ENCODE measurements around the gene EXT2. TPM values are rescaled to one million over a fixed set of nuclear protein-coding genes. Genes with fewer than 3 reads are reported as not detected.

Gene EXT2
- total and polyA plus RNA-seq, 11 donors, result 12.6 to 41.9 (median 31.9) TPM

- Histone ChIP-seq H3K27me3 (no peaks in the 10 kb centered on the region), H3K9me3 (peaks cover 0 to 8% (median 0%) of the 10 kb centered on the region in 12 donors), H3K4me3 (no peak overlapping the region), H3K27ac (no peak overlapping the region), H3K36me3 (peaks cover 0 to 15% (median 0%) of the 10 kb centered on the region in 9 donors), H3K4me1 (peaks cover 0 to 6% (median under 1%) of the 10 kb centered on the region in 12 donors)
- TF ChIP-seq CTCF (IDR thresholded peaks at IDR 0.05), result no peak
- TF ChIP-seq POLR2A (IDR thresholded peaks at IDR 0.05), result no peak
- intact Hi-C loops (cut with DNase I), result no loop called here
- no peak for ATAC-seq
- no peak for DNase-seq
- 97 to 99% (median 98%) methylated on average over 2 of the region's 2 CpGs for WGBS, 4 donors
Observed at GRCh38 chr11:44158384-44158783, 62.9 kb downstream of the EXT2 start.

GRCh38 chr11:44159848-44160721 is 64.6 kb downstream of the EXT2 start:
- no peaks in the 10 kb centered on the region for H3K27me3 ChIP-seq
- no peak for ATAC-seq
- H3K27ac ChIP-seq, result no peak overlapping the region
- no peak overlapping the region for H3K4me3 ChIP-seq
- 87 to 97% (median 89%) methylated on average over 1 of the region's 1 CpG for WGBS, 4 donors
- no peak for DNase-seq
- peaks cover 0 to 15% (median 0%) of the 10 kb centered on the region in 9 donors for H3K36me3 ChIP-seq
- peaks cover 0 to 6% (median 0%) of the 10 kb centered on the region in 12 donors for H3K9me3 ChIP-seq
- intact Hi-C loops (cut with DNase I), result no loop called here
- H3K4me1 ChIP-seq, result peaks cover 0 to 8% (median 2%) of the 10 kb centered on the region in 12 donors
- TF ChIP-seq CTCF (IDR thresholded peaks at IDR 0.05), result no peak
- no peak for TF ChIP-seq POLR2A (IDR thresholded peaks at IDR 0.05)

GRCh38 chr11:44162004-44162403 is 66.5 kb downstream of the EXT2 start:
- ATAC-seq, result no peak
- H3K27ac ChIP-seq, result no peak overlapping the region
- H3K4me1 ChIP-seq, result peaks cover 0 to 16% (median 6%) of the 10 kb centered on the region in 12 donors
- peaks cover 0 to 12% (median 0%) of the 10 kb centered on the region in 9 donors for H3K36me3 ChIP-seq
- no peaks in the 10 kb centered on the region for H3K27me3 ChIP-seq
- no peak for DNase-seq
- WGBS, 4 donors, result 92 to 100% (median 97%) methylated on average over 1 of the region's 1 CpG
- intact Hi-C loops (cut with DNase I), result no loop called here
- no peak overlapping the region for H3K4me3 ChIP-seq
- TF ChIP-seq POLR2A (IDR thresholded peaks at IDR 0.05), result no peak
- no peak for TF ChIP-seq CTCF (IDR thresholded peaks at IDR 0.05)
- peaks cover 0 to 6% (median 0%) of the 10 kb centered on the region in 12 donors for H3K9me3 ChIP-seq

GRCh38 chr11:44162662-44163061 is 67.2 kb downstream of the EXT2 start:
- H3K36me3 ChIP-seq, result peaks cover 0 to 6% (median 0%) of the 10 kb centered on the region in 9 donors
- intact Hi-C loops (cut with DNase I), result no loop called here
- no peak overlapping the region for H3K27ac ChIP-seq
- WGBS, 4 donors, result 97 to 99% (median 98%) methylated on average over 2 of the region's 2 CpGs
- H3K27me3 ChIP-seq, result no peaks in the 10 kb centered on the region
- peaks cover 0 to 6% (median 0%) of the 10 kb centered on the region in 12 donors for H3K9me3 ChIP-seq
- no peak for ATAC-seq
- no peak overlapping the region for H3K4me3 ChIP-seq
- peaks cover 0 to 19% (median 5%) of the 10 kb centered on the region in 12 donors for H3K4me1 ChIP-seq
- no peak for DNase-seq
- TF ChIP-seq CTCF (IDR thresholded peaks at IDR 0.05), result no peak
- no peak for TF ChIP-seq POLR2A (IDR thresholded peaks at IDR 0.05)
